ENCODE data around the gene EML2.

The EML2 gene

GRCh38 chr19:45560038-45560437, 79.2 kb downstream of the EML2 start:
- Histone ChIP-seq H3K4me3 (ENCODE audit: low read depth in 1 of 5, low read length in 5 of 5) (no peak overlapping the region), H3K27me3 (ENCODE audit: control insufficient read depth in 5 of 5, insufficient read depth in 4 of 5, low read length in 5 of 5) (no peaks in the 10 kb centered on the region), H3K27ac (ENCODE audit: low read depth, low read length) (no peak overlapping the region), H3K9me3 (ENCODE audit: control insufficient read depth in 5 of 5, low read length in 5 of 5) (no peaks in the 10 kb centered on the region), H3K36me3 (ENCODE audit: control insufficient read depth in 5 of 5, insufficient read depth in 5 of 5, low read length in 5 of 5) (peaks cover 0 to 3% (median 0%) of the 10 kb centered on the region in 5 donors), H3K4me1 (ENCODE audit: control insufficient read depth in 5 of 5, insufficient read depth in 5 of 5, low read length in 5 of 5) (peaks cover 3 to 18% (median 5%) of the 10 kb centered on the region in 5 donors), H3K9ac (ENCODE audit: low read length in 5 of 5) (peak overlapping the region in 1 of 5 donors; percentile 37)
